ENCODE measurements around the gene OR4E2. TPM values are rescaled to one million over a fixed set of nuclear protein-coding genes. Genes with fewer than 3 reads are reported as not detected.

Gene OR4E2
- polyA plus RNA-seq, 1 of the 3 experiments (the other 2 are of a cell fraction), result not detected

DNA sequence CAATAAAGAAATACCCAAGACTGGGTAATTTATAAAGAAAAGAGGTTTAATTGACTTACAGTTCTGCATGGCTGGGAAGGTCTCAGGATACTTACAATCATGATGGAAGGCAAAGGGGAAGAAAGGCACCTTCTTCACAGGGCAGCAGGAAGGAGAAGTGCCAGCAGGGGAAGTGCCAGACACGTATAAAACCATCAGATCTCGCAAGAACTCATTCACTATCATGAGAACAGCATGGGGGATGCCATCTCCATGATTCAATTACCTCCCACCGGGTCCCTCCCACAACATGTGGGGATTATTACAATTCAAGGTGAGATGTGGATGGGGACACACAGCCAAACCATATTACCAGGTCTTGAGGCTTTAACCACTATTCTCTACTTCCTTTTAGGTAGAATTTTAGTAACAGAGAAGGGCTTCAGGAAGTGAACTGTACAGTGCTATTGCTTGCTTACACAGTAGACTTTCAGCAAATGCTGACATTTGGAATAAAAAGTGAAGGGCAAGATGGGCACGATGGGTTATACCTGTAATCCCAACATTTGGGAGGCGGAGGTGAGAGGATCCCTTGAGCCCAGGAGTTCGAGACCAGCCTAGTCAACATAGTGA is 60.8 kb downstream of the OR4E2 start (continued):
- TF ChIP-seq, protein P1, sequence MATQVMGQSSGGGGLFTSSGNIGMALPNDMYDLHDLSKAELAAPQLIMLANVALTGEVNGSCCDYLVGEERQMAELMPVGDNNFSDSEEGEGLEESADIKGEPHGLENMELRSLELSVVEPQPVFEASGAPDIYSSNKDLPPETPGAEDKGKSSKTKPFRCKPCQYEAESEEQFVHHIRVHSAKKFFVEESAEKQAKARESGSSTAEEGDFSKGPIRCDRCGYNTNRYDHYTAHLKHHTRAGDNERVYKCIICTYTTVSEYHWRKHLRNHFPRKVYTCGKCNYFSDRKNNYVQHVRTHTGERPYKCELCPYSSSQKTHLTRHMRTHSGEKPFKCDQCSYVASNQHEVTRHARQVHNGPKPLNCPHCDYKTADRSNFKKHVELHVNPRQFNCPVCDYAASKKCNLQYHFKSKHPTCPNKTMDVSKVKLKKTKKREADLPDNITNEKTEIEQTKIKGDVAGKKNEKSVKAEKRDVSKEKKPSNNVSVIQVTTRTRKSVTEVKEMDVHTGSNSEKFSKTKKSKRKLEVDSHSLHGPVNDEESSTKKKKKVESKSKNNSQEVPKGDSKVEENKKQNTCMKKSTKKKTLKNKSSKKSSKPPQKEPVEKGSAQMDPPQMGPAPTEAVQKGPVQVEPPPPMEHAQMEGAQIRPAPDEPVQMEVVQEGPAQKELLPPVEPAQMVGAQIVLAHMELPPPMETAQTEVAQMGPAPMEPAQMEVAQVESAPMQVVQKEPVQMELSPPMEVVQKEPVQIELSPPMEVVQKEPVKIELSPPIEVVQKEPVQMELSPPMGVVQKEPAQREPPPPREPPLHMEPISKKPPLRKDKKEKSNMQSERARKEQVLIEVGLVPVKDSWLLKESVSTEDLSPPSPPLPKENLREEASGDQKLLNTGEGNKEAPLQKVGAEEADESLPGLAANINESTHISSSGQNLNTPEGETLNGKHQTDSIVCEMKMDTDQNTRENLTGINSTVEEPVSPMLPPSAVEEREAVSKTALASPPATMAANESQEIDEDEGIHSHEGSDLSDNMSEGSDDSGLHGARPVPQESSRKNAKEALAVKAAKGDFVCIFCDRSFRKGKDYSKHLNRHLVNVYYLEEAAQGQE (IDR thresholded peaks at IDR 0.05; ENCODE audit: low read depth, low read length), result no peak
- no peak for TF ChIP-seq FOSL2 (IDR thresholded peaks at IDR 0.05; ENCODE audit: borderline replicate concordance, low read depth)

Small RNA genes within 50 kb of the gene (small RNA-seq; reads per million reads assigned to genes)
- gene AC243972.3, result 0 reads per million in 7 experiments

Other genes starting within 250 kb of the OR4E2 start
- gene CHD8, start 197.7 kb upstream of the OR4E2 start, polyA plus RNA-seq (2012; rRNA removed), result 20.1 and 25.3 TPM in 2 replicates
- gene RAB2B, start 176.9 kb upstream of the OR4E2 start, polyA plus RNA-seq (2012; rRNA removed), result 24.4 and 41.2 TPM in 2 replicates
- gene TOX4, start 176.6 kb upstream of the OR4E2 start, polyA plus RNA-seq (2012; rRNA removed), result 52.3 and 69.3 TPM in 2 replicates
- gene METTL3, start 142.5 kb upstream of the OR4E2 start, polyA plus RNA-seq (2012; rRNA removed), result 118 and 198 TPM in 2 replicates
- 7.5 and 9.1 TPM in 2 replicates for gene SALL2, start 127.5 kb upstream of the OR4E2 start, polyA plus RNA-seq (2012; rRNA removed)
- not detected in 2 replicates for gene OR10G3, start 73.8 kb upstream of the OR4E2 start, polyA plus RNA-seq (2012; rRNA removed)
- not detected in 2 replicates for gene OR10G2, start 18.9 kb upstream of the OR4E2 start, polyA plus RNA-seq (2012; rRNA removed)
- not detected in 2 replicates for gene OR4E1, start 20.0 kb downstream of the OR4E2 start, polyA plus RNA-seq (2012; rRNA removed)

Measured in SK-N-SH (cell line).